NCI-H1694 treated with DMSO at 0.1 percent for 48 hours (cell line): ENCODE data around the gene EXOC3.

ENCODE experiments used
- DNase-seq: peaks from one replicate; lab custom pipeline; 2025; lab: John Stamatoyannopoulos, UW

The EXOC3 gene

DNA sequence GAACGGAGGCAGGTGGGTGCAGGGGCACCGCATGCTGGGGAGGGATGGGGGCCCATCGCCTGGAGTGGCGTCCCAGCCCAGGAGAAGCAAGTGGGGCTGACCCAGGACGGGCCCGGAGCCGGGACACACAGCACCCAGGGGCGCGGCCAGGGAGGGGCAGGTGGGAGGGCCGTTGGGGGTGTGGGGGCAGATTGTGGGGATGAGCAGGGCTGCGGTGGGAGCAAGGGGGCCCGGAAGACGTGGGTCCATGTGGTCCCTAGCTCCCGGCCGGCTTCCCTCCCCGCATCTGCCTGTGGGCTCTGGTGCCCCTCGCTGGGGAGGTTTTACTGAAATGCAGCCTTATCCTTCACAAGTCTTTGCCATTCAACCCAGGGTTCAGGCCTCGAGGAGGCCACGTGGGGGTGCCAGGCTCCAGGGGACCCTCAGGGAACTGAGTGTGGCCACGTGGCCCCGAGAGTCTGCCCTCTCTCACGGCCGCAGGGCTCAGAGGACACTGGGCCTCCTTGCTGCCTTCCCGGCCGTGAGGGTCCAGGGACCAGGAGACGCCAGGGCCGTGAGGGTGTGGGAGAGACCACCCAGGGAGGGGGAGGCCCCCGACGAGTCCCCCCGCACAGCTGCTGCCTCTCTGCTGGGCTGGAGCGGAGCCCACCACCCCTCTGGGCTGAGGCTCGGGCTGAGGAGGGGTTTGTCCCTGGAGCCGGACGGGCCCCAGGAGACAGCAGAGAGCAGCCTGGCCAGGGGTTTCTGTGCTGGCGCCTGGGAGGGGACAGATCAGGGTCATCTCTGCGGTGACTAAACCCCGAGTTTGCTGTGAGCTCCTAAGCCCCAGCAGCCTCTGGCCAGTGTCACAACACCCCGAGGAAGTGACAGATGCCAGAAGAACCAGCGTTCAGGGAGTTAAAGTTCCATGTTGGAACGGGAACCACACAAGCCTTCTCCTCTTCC, 46.0 kb downstream of the EXOC3 start:
- DNase-seq = no peak

DNA sequence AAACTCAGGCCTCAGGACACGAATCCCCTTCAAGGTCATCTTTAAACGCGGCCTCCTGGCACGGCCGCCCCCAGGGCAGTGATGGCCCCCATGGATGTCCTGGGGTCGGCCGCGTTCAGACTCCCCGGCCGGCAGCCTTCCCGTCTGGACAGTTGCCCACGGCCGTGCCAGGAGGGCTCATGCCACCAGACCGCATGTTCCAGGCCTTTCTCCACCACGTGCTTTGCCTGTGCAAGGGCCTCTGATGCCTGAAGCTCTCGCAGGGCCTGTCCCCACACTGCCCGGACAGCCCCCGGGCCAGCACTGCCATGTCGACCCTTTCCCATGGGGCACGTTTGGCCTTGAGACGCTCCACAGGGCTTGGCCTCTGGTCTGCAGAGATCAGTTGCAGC, 46.7 kb downstream of the EXOC3 start:
- no peak for DNase-seq

DNA sequence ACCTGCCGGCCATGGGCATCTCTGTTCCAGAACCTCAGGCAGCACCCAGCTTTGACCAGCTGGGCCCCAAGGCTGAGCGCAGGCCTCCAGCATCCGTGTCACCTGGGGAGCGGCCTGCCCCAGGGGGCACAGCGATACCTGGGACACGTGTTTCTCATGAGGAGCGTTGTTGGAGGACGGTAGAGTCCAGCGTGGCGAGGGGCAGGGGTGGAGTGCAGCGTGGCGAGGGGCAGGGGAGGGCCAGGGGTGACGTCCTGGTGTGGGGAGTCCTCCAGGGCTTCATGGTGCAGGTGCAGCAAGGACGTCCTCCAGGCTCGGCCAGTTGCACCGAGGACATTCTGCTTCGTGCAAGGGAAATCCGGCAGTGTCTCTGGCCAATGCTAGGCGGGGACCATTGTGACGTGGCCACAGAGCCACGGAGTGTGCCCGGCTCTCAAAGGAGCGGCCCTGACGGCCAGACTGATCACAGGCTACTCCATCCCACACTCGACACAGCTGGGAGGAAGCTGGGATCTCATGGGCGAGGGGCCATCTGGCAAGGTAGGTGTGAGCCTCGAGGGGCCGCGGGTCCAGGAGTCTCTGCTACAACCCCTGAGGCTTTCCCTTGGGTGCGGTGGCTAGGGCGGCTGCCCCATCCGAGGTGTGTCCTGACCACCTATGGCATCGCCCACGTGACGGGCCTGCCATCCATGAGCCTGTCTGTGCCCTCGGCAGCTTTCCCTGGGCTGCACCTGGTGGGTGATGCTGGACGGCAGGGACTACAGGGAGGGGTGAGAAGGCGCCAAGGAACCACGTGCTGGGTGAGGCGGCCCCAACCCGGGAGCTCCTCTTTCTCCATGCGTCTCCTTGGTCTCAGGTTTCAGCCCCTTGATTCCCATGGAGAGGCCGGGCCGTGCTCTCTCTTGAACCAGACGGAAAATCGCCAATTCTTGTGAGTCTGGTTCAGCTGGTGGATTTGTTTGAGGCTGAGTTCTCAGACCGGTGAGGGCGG, 47.4 kb downstream of the EXOC3 start:
- DNase-seq = no peak

DNA sequence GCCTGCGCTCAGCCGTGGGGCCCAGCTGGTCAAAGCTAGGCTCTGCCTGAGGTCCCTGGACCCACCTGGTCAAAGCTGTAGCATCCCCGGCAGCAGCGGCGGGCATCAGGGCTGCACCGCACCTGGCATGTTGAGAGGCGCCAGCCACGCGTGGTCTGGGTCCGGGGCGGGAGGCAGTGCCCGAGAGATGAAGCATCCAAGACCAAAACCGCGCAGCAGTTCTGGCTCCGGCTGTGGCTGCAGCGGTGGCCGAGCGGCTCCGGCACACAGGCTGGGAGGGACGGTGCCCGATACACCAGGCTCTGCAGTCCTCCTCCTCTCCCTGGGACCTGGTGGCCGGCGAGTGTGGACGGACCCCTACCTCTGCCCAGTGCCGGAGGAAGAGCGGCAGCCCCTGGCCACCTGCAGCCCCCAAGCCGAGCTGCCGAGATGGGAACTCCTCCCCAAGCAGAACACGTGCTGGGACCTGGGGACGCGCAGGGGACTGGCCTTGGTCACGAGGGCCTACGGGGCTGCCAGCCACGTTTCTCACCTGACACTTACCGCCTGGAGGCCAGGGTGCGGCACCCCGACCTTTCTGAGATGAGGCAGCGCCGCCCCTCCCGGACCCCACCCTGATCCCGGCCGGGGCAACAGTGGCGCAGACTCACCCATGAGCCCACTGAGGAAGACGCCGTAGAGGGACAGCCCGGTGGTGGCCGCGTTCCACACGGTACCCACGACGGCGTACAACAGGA, 48.3 kb downstream of the EXOC3 start:
- no peak for DNase-seq

DNA sequence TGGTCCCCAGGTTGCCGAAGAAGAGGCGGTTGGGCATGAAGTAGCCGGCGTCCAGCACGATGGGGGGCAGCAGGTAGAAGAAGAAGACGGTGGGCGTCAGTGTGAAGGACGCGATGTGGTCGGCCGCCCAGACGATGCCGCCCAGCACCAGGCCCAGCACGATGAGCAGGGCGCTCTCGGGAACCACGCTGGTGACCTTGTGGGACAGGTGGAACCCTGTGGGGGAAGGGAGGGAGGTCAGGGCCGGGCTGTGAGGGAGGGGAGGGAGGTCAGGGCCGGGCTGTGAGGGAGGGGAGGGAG, 48.8 kb downstream of the EXOC3 start:
- no peak for DNase-seq

DNA sequence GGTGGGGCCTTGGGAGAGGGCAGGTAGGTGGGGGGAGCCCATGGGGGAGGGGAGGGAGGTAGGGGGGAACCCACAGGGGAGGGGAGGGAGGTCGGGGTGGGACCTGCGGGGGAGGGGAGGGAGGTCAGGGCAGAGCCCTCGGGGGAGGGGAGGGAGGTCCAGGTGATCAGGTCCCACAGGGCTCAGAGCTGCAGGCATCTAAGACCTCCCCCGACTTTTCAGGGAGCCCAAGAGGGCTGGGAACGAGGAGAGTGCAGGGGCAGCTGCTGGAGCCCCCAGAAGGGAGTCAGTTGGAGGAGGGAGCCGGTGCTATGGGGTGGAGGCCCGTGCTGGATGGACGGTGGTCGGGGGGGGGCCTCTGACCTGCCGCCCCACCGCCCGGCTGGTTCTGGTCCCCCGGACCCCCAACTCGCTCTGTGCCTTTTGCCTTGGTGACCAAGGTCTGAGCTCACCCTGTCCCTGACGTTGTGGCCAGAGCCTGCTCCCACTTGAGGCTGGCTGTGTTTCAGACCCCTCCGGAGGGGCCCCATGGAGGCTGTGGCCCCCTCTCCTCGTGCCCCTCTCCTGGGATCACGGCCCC, 49.4 kb downstream of the EXOC3 start:
- no peak for DNase-seq

DNA sequence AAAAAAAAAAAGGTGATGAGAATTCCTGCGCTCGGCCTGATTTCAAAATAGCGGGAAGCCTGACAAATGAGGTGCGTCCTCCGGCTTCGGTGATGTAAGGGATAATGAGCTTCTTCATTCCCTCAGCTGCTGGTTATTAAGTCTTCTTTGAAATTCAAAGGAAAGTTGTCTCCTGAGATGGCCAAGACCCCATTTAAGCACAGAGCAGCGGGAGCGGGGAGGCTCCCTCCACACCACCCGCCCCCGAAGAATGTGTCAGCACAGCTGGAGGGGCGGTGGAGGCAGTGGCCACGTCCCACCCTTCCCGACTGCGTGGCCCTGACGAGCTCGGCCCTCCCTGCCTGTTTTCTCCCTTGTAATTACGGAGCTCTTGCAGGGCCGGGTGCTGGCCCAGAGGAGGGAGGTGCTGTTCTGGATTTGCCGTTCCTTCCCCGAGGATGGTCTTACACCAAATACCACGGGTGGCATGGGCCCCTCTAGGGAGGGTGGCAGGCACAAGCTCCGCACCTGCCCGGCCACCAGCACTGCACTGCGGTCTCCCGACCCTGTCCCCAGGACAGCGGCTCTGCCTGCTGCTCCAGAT, 50.2 kb downstream of the EXOC3 start:
- no peak for DNase-seq

DNA sequence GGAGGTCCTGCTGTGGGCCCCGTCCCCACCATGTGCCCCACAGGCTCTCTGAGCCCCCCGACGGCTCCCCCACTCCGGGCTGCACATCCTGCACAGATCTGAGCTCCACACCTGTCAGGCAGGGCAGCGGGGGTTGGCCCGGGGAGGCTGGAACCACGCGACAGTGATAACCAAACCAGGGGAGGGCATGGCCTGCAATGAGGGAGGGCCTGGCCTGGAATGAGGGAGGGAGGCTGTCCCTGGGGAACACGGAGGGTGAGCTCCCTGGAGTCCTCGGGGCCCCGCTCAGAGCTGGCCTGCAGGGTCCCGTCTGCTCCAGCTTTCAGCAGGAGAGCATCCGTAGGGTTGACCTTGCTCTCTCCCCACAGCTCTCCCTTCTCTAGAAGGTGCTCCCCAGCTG, 50.8 kb downstream of the EXOC3 start:
- no peak for DNase-seq

DNA sequence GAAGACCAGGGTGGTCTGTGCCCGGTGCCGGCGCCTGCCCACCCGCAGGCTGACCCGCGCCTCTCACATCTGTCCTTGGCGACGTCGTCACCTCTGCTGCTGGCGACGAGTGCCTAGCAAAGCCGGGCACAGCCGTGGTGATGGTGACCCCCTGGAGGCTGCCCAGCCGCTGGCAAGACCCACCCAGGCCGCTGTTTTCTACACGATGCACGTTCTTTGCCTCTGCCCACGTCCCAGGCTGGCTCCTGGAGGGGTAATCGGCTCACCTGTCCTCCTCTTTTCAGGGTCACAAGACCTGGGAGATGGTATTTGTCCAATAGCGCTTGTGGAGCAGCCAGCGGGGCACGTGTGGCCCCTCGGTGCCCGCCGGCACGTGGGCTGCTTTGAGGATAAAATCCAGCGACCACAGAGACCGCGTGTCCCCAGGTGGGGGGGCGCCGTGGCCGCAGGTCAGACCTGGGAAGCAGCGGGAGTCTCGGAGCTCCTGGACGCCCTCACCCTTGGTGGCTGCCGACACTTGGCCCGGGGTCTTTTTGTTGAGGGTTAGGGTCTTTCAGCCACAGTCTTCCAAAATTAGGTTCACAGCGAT, 51.8 kb downstream of the EXOC3 start:
- no peak for DNase-seq

DNA sequence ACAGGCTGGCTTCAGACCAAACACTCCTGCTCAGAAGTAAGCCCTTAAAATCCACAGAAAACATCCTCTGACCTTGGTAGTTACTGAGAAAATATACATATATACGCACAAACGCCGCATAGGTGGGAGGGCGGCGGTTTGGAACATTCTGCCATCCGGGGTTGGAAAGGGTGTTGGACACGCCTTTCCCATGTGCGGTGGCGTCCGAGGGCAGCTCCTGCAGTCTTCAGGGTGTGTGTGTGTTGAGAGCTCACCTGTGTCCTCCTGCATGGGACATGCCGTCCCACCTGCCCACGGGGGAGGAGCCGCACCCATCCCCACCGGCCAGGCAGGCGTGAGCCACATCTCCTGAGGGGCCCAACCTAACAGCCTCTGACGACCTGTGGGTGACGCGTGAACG, 53.1 kb downstream of the EXOC3 start:
- no peak for DNase-seq

DNA sequence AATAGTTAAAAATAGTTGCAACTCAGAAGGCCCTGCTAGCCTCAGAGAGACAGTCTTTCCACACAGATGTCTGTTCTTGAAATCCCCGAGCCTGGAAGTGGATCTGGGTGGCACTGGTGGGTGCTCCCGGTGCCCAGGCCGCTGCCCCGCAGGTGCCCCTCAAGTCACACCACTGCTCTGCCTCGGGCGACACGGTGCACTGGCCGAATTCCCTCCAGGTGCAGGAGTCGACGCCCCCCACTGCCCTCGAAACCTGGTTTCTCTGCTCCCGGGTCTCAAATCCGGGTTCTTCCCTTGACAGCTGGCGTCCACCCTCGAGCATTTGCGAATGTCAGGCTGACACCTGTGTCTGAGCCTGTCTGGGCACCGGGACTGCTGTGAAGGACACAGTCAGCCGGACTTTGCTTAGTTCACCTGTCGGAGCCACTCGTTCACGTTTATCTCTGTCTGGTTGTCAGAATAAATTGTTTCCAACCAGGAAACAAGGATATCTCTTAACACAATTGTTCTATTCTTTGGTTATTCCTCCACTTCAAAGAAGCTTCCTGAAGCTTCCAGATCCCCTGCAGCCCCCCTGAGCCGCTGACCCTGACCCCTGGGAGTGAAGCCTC, 54.2 kb downstream of the EXOC3 start:
- no peak for DNase-seq

DNA sequence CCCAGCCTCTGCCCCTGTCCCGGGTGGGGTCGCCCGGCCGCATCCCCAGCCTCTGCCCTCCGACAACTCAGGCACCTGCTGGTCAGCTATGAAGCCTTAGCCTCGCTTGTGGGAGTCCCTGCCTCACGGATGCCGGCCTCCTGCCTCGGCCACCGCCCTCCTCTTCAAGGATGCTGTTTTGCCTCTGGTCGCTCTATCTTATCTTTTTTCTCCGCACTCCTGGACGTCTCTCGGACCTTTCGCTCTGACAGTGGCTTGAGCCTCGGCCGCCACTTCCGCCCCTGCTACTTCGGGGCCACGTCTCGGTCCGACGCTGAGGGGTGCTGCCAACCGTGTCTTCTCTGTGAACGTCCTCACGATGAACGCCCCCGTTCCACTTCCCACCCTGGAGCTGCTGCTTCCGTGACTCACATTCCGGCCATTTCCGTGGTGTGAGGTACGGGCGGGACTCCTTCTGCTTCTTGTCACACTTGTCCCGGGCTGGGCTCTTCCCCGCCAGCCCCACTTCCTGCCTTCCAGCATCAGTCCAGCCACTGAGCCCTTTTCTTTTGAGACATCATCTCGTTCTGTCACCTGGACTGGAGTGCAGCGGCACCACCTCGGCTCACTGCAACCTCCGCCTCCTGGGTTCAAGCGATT, 55.0 kb downstream of the EXOC3 start:
- DNase-seq = no peak

DNA sequence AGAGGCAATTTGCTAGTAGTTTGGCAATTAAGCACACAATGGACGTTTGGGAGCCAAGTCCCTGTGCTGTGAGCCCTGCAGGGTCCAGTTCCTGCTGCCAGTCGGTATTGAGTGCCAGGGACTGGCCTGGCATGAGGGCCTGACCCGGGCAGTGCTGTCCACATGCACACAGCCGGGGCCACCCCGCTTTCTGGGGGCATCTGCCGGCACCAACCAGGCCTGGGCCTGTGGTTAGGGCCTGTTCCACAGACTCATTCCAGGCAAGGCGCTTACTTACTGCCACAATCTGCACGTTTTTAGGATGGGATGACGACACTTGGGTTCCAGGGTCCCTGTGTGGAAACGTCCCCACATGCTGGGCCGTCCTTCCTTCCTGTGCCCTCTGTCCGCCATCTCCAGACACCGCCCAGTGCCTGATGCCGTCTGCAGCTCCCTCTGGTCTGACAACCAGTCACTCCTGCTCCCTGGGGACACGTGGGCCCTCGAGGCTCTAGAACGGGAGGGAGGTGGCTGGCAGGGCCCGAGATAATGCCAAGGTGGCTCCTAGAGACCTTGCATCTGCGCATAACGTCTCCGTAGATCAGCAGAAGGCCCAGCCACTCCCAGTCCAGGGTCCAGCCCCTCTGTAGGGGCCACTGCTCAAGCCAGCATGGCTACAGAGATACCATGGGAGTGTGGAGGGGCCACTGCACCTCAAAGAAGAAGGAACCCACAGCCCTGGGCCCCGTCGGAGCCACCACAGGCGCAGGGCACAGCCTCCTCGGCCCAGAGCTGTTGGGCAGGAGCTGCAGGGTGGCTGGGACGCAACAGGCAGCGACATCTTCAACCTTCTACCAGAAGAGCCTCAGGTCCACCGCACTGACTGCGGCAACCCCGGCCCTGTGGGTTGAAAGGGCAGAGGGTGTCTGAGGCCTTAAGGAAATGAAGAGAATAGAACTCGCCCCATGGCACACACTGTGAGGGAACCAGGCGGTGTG, 56.5 kb downstream of the EXOC3 start:
- DNase-seq = no peak

DNA sequence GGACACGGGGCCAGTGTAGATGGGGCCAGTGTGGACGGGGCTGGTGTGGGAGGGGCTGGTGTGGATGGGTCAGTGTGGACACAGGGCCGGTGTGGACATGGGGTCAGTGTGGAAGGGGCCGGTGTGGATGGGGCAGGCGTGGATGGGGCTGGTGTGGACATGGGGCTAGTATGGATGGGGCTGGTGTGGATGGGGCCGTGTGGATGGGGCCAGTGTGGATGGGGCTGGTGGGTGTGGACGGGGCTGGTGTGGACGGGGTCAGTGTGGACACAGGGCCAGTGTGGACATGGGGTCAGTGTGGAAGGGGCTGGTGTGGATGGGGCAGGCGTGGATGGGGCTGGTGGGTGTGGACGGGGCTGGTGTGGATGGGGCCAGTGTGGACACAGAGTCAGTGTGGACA, 57.5 kb downstream of the EXOC3 start:
- no peak for DNase-seq

DNA sequence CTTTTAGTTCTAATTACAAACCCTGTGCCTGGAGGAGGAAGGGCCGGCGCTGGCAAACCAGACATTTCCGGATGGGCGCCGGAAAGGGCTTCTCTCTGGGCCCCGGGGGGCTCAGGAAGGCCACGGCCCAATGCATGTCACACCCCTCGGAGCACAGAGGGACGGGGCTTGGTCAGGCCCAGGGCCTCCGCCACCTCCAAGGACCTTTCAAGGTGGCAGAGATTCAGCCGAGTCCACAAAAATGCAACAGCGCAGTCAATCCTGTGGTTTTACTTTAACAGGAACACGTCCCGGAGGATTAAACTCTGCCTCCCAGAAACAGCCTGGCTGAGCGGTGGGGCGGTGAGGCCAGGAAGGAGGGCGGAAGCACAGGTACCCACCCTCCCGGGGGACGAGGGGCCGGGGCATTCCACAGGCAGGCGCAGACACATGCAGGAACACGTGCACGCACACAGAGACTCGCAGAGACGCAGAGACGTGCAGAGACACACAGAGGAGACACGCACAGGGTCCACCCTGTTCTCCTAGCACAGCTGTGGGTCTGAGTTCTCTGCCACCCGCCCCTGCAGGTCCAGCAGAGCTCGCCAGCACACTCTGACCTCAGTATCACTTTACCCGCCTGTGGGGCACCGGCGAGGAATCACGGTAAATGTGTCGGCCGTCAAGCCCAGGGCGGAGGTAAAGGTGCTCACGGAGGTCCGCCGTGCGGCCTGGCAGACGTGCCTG, 58.3 kb downstream of the EXOC3 start:
- DNase-seq = no peak

DNA sequence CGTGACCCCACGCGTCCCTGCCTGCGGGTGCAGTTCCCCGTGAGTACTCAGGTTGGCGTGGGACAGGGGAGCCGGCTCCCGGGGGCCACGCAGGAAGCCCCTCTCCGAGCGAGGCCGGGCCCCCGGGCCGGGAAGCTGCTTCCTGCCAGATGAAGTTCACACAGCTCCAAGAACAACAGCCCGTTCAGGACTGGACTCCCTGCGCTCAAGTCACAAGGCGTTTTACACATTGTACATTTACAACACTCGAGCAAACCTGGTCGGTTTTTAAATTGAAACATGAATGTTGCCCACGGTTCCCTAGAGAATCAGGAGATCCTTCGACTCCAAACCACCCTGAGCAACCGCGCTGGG, 58.8 kb downstream of the EXOC3 start:
- no peak for DNase-seq

DNA sequence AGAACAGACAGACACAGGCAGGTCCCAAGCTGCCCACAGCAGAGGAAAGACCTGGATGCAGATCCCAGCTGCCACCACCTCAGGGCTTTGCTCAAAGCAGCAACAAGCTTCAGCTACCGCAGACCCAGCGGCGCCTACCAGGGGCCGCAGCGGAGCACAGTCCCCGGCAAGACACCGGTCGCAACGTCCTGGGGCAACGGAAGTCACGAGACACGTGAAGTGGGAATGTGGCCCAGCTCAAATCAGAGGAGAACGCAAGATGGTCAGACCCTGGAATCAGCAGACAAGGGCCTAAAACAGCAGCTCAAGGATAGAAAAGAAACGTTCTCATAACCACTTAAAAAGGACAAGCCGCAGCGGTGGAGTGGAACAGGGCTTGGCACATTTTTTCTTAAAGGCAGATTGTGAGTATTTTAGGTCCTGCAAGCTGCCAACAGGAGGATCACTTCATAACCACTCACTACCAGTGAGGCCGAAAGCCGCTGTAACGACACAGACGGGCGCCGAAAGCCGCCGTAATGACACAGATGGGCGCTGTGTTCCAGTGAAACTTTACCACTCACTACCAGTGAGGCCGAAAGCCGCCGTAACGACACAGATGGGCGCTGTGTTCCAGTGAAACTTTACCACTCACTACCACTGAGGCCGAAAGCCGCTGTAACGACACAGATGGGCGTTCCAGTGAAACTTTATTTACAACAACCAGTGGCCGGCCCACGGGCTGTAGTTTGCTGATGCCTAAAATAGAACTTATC, 59.5 kb downstream of the EXOC3 start:
- peak; percentile 27 for DNase-seq
